Measurements from ENCODE around the gene E4F1.

- TF ChIP-seq TCF7L2 (IDR thresholded peaks at IDR 0.05; ENCODE audit: low read depth, low read length) (no peak), ZNF501 (CRISPR knock-in tag; IDR thresholded peaks at IDR 0.05) (no peak), POLR2A (IDR thresholded peaks at IDR 0.05; ENCODE audit: insufficient read depth in 1 of 2, low read depth in 2 of 2, low read length in 2 of 2) (no peak), SIX1 (CRISPR knock-in tag; IDR thresholded peaks at IDR 0.05; ENCODE audit: borderline replicate concordance) (no peak), MTA3 (CRISPR knock-in tag; IDR thresholded peaks at IDR 0.05) (no peak), PHF21A (CRISPR knock-in tag; IDR thresholded peaks at IDR 0.05) (no peak), ETV6 (CRISPR knock-in tag; conservative IDR thresholded peaks at IDR 0.05) (no peak), ARNT (IDR thresholded peaks at IDR 0.05) (no peak)
- TF ChIP-seq, protein P1, sequence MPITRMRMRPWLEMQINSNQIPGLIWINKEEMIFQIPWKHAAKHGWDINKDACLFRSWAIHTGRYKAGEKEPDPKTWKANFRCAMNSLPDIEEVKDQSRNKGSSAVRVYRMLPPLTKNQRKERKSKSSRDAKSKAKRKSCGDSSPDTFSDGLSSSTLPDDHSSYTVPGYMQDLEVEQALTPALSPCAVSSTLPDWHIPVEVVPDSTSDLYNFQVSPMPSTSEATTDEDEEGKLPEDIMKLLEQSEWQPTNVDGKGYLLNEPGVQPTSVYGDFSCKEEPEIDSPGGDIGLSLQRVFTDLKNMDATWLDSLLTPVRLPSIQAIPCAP (CRISPR knock-in tag; IDR thresholded peaks at IDR 0.05; ENCODE audit: low read depth), result no peak
Measured at GRCh38 chr16:2277466-2278271, 54.3 kb downstream of the E4F1 start.
